Esophagus squamous epithelium (tissue), 4 donors: Measurements from ENCODE around the gene DDX59.

Source experiments
- CTCF ChIP-seq, 6 experiments: fragments of 450-650 bp in 4 of 6; fragments of 200-600 bp in 2 of 6; sonication (generic) in 2 of 6; IDR thresholded peaks; one replicate each; pipeline ENCODE4 v1.5.1; 2016 to 2019; ENCODE audit warnings: antibody characterized with exemption in 6 of 6, mild to moderate bottlenecking in 4 of 6, moderate library complexity in 4 of 6
- POLR2A ChIP-seq, 4 donors: fragments of 450-650 bp; IDR thresholded peaks; one replicate each; pipeline ENCODE4 v1.6.1; 2017; ENCODE audit warnings: antibody characterized with exemption in 4 of 4, mild to moderate bottlenecking in 4 of 4, moderate library complexity in 3 of 4

DNA sequence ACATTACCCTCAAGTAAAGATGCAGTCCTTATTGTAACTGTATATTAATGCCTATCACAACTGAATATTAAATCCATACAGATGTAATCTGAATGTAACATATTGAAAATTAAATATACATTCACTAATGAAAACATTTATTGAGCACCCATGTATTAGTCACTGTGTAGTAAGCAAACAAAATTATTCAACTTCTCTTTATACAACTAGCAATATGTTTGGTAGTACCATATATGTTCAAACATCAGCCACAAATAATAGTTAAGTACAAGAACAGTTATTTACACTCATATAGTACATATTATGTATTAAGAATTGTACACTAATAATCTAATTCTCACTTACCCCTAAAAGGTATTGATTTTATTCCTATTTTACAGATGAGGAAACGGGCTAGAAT, 67.1 kb downstream of the DDX59 start:
- TF ChIP-seq CTCF (IDR thresholded peaks at IDR 0.05): no peak
- no peak for TF ChIP-seq POLR2A (IDR thresholded peaks at IDR 0.05)
